Liver (tissue), 9 donors: ENCODE results near the gene TMEM82. TPM values are rescaled to one million over a fixed set of nuclear protein-coding genes. Genes with fewer than 3 reads are reported as not detected.

Experiments
- DNase-seq: peaks from one replicate; pipeline ENCODE4 v3.0.0-alpha.2; 2017; ENCODE audit warnings: low spot score
- H3K27ac ChIP-seq, 2 donors: one replicate each; pipeline ENCODE4 v1.7.0; 2013; ENCODE audit warnings: inconsistent platforms in 2 of 2, low read length in 2 of 2, control low read depth in 1 of 2, low read depth in 1 of 2, mild to moderate bottlenecking in 1 of 2
- H3K27me3 ChIP-seq, 4 donors: one replicate each; pipeline versions ENCODE4 v1.6.1 to v1.7.0; 2013; ENCODE audit warnings: low read length in 3 of 4, inconsistent platforms in 1 of 4, mild to moderate bottlenecking in 1 of 4, moderate library complexity in 1 of 4; ENCODE audit not compliant: control insufficient read depth in 4 of 4, insufficient read depth in 4 of 4
- H3K36me3 ChIP-seq, 4 donors: one replicate each; pipeline versions ENCODE4 v1.6.1 to v1.7.0; 2013; ENCODE audit warnings: low read length in 3 of 4, mild to moderate bottlenecking in 3 of 4, low read depth in 1 of 4, moderate library complexity in 1 of 4; ENCODE audit not compliant: control insufficient read depth in 4 of 4, insufficient read depth in 3 of 4
- H3K4me1 ChIP-seq, 4 donors: one replicate each; pipeline versions ENCODE4 v1.6.1 to v1.7.0; 2013; ENCODE audit warnings: low read length in 3 of 4, mild to moderate bottlenecking in 3 of 4, moderate library complexity in 1 of 4; ENCODE audit not compliant: control insufficient read depth in 4 of 4, insufficient read depth in 4 of 4
- H3K4me3 ChIP-seq, 3 donors: one replicate each; pipeline versions ENCODE4 v1.6.1 to v1.7.0; 2013; ENCODE audit warnings: low read length in 3 of 3, control low read depth in 1 of 3, low read depth in 1 of 3, mild to moderate bottlenecking in 1 of 3
- H3K9ac ChIP-seq, 2 donors: one replicate each; pipeline ENCODE4 v1.7.0; 2013; ENCODE audit warnings: low read length in 2 of 2, mild to moderate bottlenecking in 2 of 2, moderate library complexity in 2 of 2, control low read depth in 1 of 2, low read depth in 1 of 2
- H3K9me3 ChIP-seq, 4 donors: one replicate each; pipeline versions ENCODE4 v1.6.1 to v1.7.0; 2013; ENCODE audit warnings: low read length in 3 of 4; ENCODE audit not compliant: control insufficient read depth in 4 of 4
- FOXA1 ChIP-seq: IDR thresholded peaks from 2 replicates; pipeline ENCODE4 v1.6.1; 2016; ENCODE audit warnings: antibody characterized with exemption
- FOXA2 ChIP-seq: IDR thresholded peaks from 2 replicates; pipeline ENCODE4 v1.6.1; 2016; ENCODE audit warnings: antibody characterized with exemption
- HNF4A ChIP-seq, 2 donors: conservative IDR thresholded peaks; 2 replicates each; pipeline ENCODE4 v1.6.1; 2016; ENCODE audit warnings: antibody characterized with exemption in 2 of 2, mild to moderate bottlenecking in 2 of 2
- HNF4G ChIP-seq: IDR thresholded peaks from 2 replicates; pipeline ENCODE4 v1.6.1; 2016; ENCODE audit warnings: antibody characterized with exemption
- NR2F2 ChIP-seq: IDR thresholded peaks from 2 replicates; pipeline ENCODE4 v1.6.1; 2016; ENCODE audit warnings: antibody characterized with exemption
- SP1 ChIP-seq: IDR thresholded peaks from 2 replicates; pipeline ENCODE4 v1.6.1; 2018; ENCODE audit warnings: antibody characterized with exemption, mild to moderate bottlenecking
- TAF1 ChIP-seq: conservative IDR thresholded peaks from 2 replicates; pipeline ENCODE4 v1.6.1; 2016; ENCODE audit warnings: antibody characterized with exemption, mild to moderate bottlenecking
- YY1 ChIP-seq: IDR thresholded peaks from 2 replicates; pipeline ENCODE4 v1.6.1; 2016; ENCODE audit warnings: antibody characterized with exemption, mild to moderate bottlenecking
- whole genome bisulfite sequencing: extraction: QIAGEN DNeasy Blood & Tissue Kit; methylation state at CpG from one replicate; pipeline ENCODE4 v1.1.7; 2013; 5-methylcytosine and 5-hydroxymethylcytosine counted together
- polyA plus RNA-seq, 2 donors: library from polyadenylated mRNA; stranded (reverse) in 1 of 2; unstranded in 1 of 2; fragments of 200-250 nt in 1 of 2; fragments of >200 nt in 1 of 2; fragmentation: Nextera tagmentation in 1 of 2; extraction: Ambion mirVana in 1 of 2; gene quantifications; one replicate each; pipeline versions ENCODE4 v1.2.1 to v1.2.3, GENCODE V29; 2013 to 2015
- total RNA-seq, 2 donors: library from RNA; depleted of rRNA; stranded (reverse); fragments of >200 nt; gene quantifications; one replicate each; pipeline ENCODE4 v1.2.3, GENCODE V29; 2014
- TF ChIP-seq, protein P1 (sequence below): IDR thresholded peaks from 2 replicates; pipeline ENCODE4 v1.6.1; 2016; ENCODE audit warnings: antibody characterized with exemption
- TF ChIP-seq, protein P2 (sequence below): fragments of 150-350 bp; IDR thresholded peaks from 2 replicates; pipeline ENCODE4 v1.5.1; 2017; ENCODE audit warnings: improper control_type of control experiment, low read depth, low read length; ENCODE audit not compliant: missing input control
- TF ChIP-seq, protein P3 (sequence below): IDR thresholded peaks from 2 replicates; pipeline ENCODE4 v1.6.1; 2016; ENCODE audit warnings: antibody characterized with exemption
- TF ChIP-seq, protein P4 (sequence below): IDR thresholded peaks from 2 replicates; pipeline ENCODE4 v1.6.1; 2016; ENCODE audit warnings: antibody characterized with exemption, mild to moderate bottlenecking
- donor health status: healthy.
- donor health status: healthy.
- donor health status: healthy.
- donor health status: healthy.
- donor health status: healthy.

Gene TMEM82
- total and polyA plus RNA-seq, 4 donors: 5.6 to 26.3 (median 13.4) TPM

DNA sequence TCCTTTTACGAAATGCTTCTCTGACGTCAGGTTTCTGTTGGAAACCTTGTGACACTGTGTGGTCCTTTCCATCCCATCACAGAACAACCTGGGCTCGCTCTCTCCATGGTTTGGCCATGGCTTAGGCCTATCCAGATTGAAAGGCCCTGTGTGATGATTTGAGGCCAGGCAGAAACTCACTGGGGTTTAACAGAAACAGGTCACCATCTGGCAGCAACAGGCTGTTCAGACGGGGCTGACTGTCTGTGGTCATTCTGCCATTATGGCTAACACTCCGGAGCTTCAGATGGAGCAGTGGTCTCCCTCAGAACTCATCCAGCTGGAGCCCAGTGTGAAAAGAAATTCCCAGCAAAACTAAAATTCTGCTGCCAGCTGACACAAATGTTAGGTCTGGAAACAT is 48.9 kb upstream of the TMEM82 start:
- Histone ChIP-seq H3K9me3 (no peaks in the 10 kb centered on the region), H3K36me3 (no peaks in the 10 kb centered on the region), H3K9ac (no peak overlapping the region), H3K27ac (no peak overlapping the region), H3K4me1 (peaks cover 0 to 5% (median 0%) of the 10 kb centered on the region in 4 donors), H3K27me3 (no peaks in the 10 kb centered on the region), H3K4me3 (no peak overlapping the region)
- TF ChIP-seq YY1: no peak
- TF ChIP-seq, protein P1, sequence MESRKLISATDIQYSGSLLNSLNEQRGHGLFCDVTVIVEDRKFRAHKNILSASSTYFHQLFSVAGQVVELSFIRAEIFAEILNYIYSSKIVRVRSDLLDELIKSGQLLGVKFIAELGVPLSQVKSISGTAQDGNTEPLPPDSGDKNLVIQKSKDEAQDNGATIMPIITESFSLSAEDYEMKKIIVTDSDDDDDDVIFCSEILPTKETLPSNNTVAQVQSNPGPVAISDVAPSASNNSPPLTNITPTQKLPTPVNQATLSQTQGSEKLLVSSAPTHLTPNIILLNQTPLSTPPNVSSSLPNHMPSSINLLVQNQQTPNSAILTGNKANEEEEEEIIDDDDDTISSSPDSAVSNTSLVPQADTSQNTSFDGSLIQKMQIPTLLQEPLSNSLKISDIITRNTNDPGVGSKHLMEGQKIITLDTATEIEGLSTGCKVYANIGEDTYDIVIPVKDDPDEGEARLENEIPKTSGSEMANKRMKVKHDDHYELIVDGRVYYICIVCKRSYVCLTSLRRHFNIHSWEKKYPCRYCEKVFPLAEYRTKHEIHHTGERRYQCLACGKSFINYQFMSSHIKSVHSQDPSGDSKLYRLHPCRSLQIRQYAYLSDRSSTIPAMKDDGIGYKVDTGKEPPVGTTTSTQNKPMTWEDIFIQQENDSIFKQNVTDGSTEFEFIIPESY: no peak
- no peak for TF ChIP-seq NR2F2
- no peak for TF ChIP-seq TAF1
- no peak for TF ChIP-seq FOXA1
- TF ChIP-seq, protein P2, sequence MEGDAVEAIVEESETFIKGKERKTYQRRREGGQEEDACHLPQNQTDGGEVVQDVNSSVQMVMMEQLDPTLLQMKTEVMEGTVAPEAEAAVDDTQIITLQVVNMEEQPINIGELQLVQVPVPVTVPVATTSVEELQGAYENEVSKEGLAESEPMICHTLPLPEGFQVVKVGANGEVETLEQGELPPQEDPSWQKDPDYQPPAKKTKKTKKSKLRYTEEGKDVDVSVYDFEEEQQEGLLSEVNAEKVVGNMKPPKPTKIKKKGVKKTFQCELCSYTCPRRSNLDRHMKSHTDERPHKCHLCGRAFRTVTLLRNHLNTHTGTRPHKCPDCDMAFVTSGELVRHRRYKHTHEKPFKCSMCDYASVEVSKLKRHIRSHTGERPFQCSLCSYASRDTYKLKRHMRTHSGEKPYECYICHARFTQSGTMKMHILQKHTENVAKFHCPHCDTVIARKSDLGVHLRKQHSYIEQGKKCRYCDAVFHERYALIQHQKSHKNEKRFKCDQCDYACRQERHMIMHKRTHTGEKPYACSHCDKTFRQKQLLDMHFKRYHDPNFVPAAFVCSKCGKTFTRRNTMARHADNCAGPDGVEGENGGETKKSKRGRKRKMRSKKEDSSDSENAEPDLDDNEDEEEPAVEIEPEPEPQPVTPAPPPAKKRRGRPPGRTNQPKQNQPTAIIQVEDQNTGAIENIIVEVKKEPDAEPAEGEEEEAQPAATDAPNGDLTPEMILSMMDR: no peak
- TF ChIP-seq, protein P3, sequence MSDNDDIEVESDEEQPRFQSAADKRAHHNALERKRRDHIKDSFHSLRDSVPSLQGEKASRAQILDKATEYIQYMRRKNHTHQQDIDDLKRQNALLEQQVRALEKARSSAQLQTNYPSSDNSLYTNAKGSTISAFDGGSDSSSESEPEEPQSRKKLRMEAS: no peak
- TF ChIP-seq, protein P4, sequence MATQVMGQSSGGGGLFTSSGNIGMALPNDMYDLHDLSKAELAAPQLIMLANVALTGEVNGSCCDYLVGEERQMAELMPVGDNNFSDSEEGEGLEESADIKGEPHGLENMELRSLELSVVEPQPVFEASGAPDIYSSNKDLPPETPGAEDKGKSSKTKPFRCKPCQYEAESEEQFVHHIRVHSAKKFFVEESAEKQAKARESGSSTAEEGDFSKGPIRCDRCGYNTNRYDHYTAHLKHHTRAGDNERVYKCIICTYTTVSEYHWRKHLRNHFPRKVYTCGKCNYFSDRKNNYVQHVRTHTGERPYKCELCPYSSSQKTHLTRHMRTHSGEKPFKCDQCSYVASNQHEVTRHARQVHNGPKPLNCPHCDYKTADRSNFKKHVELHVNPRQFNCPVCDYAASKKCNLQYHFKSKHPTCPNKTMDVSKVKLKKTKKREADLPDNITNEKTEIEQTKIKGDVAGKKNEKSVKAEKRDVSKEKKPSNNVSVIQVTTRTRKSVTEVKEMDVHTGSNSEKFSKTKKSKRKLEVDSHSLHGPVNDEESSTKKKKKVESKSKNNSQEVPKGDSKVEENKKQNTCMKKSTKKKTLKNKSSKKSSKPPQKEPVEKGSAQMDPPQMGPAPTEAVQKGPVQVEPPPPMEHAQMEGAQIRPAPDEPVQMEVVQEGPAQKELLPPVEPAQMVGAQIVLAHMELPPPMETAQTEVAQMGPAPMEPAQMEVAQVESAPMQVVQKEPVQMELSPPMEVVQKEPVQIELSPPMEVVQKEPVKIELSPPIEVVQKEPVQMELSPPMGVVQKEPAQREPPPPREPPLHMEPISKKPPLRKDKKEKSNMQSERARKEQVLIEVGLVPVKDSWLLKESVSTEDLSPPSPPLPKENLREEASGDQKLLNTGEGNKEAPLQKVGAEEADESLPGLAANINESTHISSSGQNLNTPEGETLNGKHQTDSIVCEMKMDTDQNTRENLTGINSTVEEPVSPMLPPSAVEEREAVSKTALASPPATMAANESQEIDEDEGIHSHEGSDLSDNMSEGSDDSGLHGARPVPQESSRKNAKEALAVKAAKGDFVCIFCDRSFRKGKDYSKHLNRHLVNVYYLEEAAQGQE: no peak
- no peak for TF ChIP-seq HNF4A (conservative IDR thresholded peaks at IDR 0.05)
- TF ChIP-seq HNF4G: no peak
- no peak for TF ChIP-seq FOXA2
- no peak for TF ChIP-seq SP1
- DNase-seq: no peak
- 93% methylated on average over 5 of the region's 5 CpGs for WGBS

DNA sequence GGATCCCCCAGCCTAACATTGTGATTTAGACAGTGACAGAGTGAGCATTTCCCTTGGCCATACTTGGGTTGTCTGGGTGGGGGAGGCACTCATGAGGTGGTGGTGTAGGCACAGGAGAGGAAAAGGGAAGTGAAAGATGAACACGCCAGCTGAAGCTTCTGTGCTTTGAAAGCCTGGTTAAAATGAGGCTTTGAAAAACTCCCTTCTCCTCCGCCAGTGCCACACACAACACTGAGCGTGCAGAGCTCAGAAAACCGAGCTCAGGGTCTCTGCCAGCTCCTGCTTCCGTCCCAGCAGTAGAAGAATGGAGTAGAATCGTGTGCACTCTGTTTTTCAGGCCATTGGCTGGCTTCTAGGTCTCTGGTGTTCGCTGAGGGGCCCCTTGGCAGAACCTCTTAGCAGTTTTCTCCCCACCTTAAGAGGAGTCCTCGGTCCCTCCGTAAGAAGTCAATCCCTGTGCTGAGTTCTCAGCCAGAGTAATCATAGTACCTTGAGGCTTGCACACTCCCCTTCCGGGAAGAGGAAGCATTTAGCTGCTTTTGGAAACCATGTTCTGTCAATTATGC is 45.3 kb upstream of the TMEM82 start:
- peaks cover 0 to 1% (median 0%) of the 10 kb centered on the region in 4 donors for H3K36me3 ChIP-seq
- no peak for TF ChIP-seq YY1
- H3K9me3 ChIP-seq: no peaks in the 10 kb centered on the region
- peak overlapping the region in 1 of 2 donors; percentile 29 for H3K9ac ChIP-seq
- 71% methylated on average over 10 of the region's 10 CpGs for WGBS
- peak overlapping the region in 1 of 2 donors; percentile 43 for H3K27ac ChIP-seq
- DNase-seq: no peak
- H3K4me1 ChIP-seq: peaks cover 0 to 2% (median 0%) of the 10 kb centered on the region in 4 donors
- no peaks in the 10 kb centered on the region for H3K27me3 ChIP-seq
- H3K4me3 ChIP-seq: no peak overlapping the region
